Measurements from ENCODE around the gene AS3MT. TPM values are rescaled to one million over a fixed set of nuclear protein-coding genes. Genes with fewer than 3 reads are reported as not detected.

The AS3MT gene
- total RNA-seq, 6 experiments from 2014 or later = 5.3 to 23.2 (median 14.4) TPM

GRCh38 chr10:102941401-102941800 lies 72.1 kb downstream of the AS3MT start:
- 83% methylated on average over 1 of the region's 3 CpGs for WGBS (ENCODE audit: insufficient coverage, low coverage, low lambda C conversion rate, missing lambda C conversion rate)
- H3K27me3 ChIP-seq = no peaks in the 10 kb centered on the region
- no peaks in the 10 kb centered on the region for H3K9me3 ChIP-seq
- no peaks in the 10 kb centered on the region for H3K4me1 ChIP-seq
- ATAC-seq (no peak), DNase-seq (no peak)
- H3K36me3 ChIP-seq = no peaks in the 10 kb centered on the region
- TF ChIP-seq, protein P1, sequence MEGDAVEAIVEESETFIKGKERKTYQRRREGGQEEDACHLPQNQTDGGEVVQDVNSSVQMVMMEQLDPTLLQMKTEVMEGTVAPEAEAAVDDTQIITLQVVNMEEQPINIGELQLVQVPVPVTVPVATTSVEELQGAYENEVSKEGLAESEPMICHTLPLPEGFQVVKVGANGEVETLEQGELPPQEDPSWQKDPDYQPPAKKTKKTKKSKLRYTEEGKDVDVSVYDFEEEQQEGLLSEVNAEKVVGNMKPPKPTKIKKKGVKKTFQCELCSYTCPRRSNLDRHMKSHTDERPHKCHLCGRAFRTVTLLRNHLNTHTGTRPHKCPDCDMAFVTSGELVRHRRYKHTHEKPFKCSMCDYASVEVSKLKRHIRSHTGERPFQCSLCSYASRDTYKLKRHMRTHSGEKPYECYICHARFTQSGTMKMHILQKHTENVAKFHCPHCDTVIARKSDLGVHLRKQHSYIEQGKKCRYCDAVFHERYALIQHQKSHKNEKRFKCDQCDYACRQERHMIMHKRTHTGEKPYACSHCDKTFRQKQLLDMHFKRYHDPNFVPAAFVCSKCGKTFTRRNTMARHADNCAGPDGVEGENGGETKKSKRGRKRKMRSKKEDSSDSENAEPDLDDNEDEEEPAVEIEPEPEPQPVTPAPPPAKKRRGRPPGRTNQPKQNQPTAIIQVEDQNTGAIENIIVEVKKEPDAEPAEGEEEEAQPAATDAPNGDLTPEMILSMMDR (IDR thresholded peaks at IDR 0.05) = no peak
- TF ChIP-seq POLR2A (IDR thresholded peaks at IDR 0.05) = no peak
- no peak overlapping the region for H3K4me3 ChIP-seq
- intact Hi-C loops (cut with DNase I) = no loop called here
- no peak overlapping the region for H3K27ac ChIP-seq

DNA sequence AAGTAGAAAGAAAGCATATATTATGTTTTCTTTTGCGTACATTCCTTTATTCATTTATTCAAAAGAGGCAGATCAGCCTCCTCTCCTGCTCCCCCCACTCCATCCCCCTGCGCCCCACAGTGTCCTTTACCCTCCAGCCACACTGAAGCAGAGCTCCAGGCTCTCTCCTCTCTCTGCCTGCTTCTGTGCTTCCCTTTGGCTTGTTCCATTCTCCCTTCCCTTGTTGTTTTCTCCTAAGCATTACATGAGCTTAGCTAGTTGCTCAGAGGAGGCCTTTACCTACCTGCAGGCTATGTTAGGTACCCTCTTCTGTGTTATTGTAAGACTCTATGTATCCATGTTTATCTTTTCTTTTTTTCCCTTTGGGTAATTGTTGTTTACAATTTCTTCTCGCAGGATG lies 76.2 kb downstream of the AS3MT start:
- Histone ChIP-seq H3K36me3 (no peaks in the 10 kb centered on the region), H3K4me1 (no peaks in the 10 kb centered on the region), H3K9me3 (no peaks in the 10 kb centered on the region), H3K27me3 (no peaks in the 10 kb centered on the region), H3K27ac (no peak overlapping the region), H3K4me3 (no peak overlapping the region)
- no peak for TF ChIP-seq POLR2A (IDR thresholded peaks at IDR 0.05)
- TF ChIP-seq, protein P1 (IDR thresholded peaks at IDR 0.05) = no peak
- DNase-seq = no peak
- 88% methylated on average over 2 of the region's 3 CpGs for WGBS (ENCODE audit: insufficient coverage, low coverage, low lambda C conversion rate, missing lambda C conversion rate)
- ATAC-seq = no peak
- intact Hi-C loops (cut with DNase I) = no loop called here

DNA sequence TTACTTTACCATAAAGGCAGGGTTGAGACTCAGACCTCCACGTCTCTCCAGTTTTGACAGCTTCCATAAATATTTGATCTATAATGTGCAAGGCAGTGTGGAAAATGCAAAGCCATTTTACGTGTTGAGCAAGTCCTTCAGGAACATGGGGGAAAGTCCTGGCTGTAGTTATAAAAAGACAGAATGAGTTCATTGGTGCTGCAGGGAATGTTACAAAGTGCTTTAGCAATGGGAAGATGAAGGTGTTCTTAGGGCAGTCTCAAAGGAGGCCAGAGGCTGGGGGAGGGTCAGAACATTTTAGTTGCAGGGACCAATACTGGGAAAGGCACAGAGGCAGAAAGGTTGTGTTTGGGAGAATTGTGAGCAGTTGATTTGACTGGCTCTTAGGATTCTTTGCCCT lies 76.7 kb downstream of the AS3MT start:
- WGBS (ENCODE audit: insufficient coverage, low coverage, low lambda C conversion rate, missing lambda C conversion rate) = 100% methylated on average over 2 of the region's 2 CpGs
- Histone ChIP-seq H3K36me3 (no peaks in the 10 kb centered on the region), H3K4me3 (no peak overlapping the region), H3K27ac (no peak overlapping the region), H3K9me3 (no peaks in the 10 kb centered on the region), H3K4me1 (no peaks in the 10 kb centered on the region), H3K27me3 (no peaks in the 10 kb centered on the region)
- ATAC-seq (no peak), DNase-seq (no peak)
- no peak for TF ChIP-seq POLR2A (IDR thresholded peaks at IDR 0.05)
- TF ChIP-seq, protein P1 (IDR thresholded peaks at IDR 0.05) = no peak
- intact Hi-C loops (cut with DNase I) = no loop called here

GRCh38 chr10:102946992-102947391 lies 77.7 kb downstream of the AS3MT start:
- H3K4me3 ChIP-seq = no peak overlapping the region
- ATAC-seq (no peak), DNase-seq (no peak)
- no peaks in the 10 kb centered on the region for H3K9me3 ChIP-seq
- no peaks in the 10 kb centered on the region for H3K27me3 ChIP-seq
- no peaks in the 10 kb centered on the region for H3K36me3 ChIP-seq
- no peak overlapping the region for H3K27ac ChIP-seq
- intact Hi-C loops (cut with DNase I) = no loop called here
- WGBS (ENCODE audit: insufficient coverage, low coverage, low lambda C conversion rate, missing lambda C conversion rate) = 96% methylated on average over 2 of the region's 2 CpGs
- H3K4me1 ChIP-seq = no peaks in the 10 kb centered on the region
- TF ChIP-seq, protein P1 (IDR thresholded peaks at IDR 0.05) = no peak
- TF ChIP-seq POLR2A (IDR thresholded peaks at IDR 0.05) = no peak

GRCh38 chr10:102948176-102948575 lies 78.9 kb downstream of the AS3MT start:
- Histone ChIP-seq H3K9me3 (no peaks in the 10 kb centered on the region), H3K4me1 (no peaks in the 10 kb centered on the region), H3K4me3 (no peak overlapping the region), H3K27me3 (no peaks in the 10 kb centered on the region), H3K36me3 (no peaks in the 10 kb centered on the region), H3K27ac (no peak overlapping the region)
- no peak for ATAC-seq
- intact Hi-C loops (cut with DNase I) = no loop called here
- no peak for DNase-seq
- 92% methylated on average over 4 of the region's 4 CpGs for WGBS (ENCODE audit: insufficient coverage, low coverage, low lambda C conversion rate, missing lambda C conversion rate)
- TF ChIP-seq, protein P1 (IDR thresholded peaks at IDR 0.05) = no peak
- TF ChIP-seq POLR2A (IDR thresholded peaks at IDR 0.05) = no peak

Data from right lobe of liver (tissue), 6 donors.